Neural progenitor cell (in vitro differentiated cells): ENCODE results near the gene PARK7.

Experiments used
- CTCF ChIP-seq: fragments of 200-600 bp; sonication (generic); IDR thresholded peaks from 2 replicates; pipeline ENCODE4 v1.5.1; 2017; ENCODE audit warnings: antibody characterized with exemption, mild to moderate bottlenecking
- EZH2 ChIP-seq: fragments of 200-600 bp; sonication (generic); IDR thresholded peaks from 2 replicates; pipeline ENCODE4 v1.6.1; 2017; ENCODE audit warnings: antibody characterized with exemption, mild to moderate bottlenecking, moderate library complexity
- EZH2phosphoT487 ChIP-seq: fragments of 200-600 bp; sonication (generic); IDR thresholded peaks from 2 replicates; pipeline ENCODE4 v1.6.1; 2017; ENCODE audit warnings: antibody characterized with exemption

- no peak for TF ChIP-seq CTCF
- TF ChIP-seq EZH2phosphoT487, result no peak
- no peak for TF ChIP-seq EZH2
Observed at GRCh38 chr1:8033322-8033721, 71.8 kb downstream of the PARK7 start.
